RWPE2 (cell line): ENCODE data around the gene PRR7.

Experiments used
- ATAC-seq: fragments of 200-7000 bp; cut with Tn5 transposase; 3 replicates; pipeline ENCODE4 v1.9.1; 2021; ENCODE audit warnings: low read depth
- DNase-seq: peaks from one replicate; pipeline ENCODE4 v3.0.0-alpha.2; 2020; ENCODE audit warnings: low spot score
- H3K27ac ChIP-seq: fragments of 450-650 bp; 2 replicates; pipeline ENCODE4 v1.5.1; 2017; ENCODE audit warnings: mild to moderate bottlenecking; ENCODE audit not compliant: poor library complexity, severe bottlenecking
- H3K27me3 ChIP-seq: fragments of 250-450 bp; sonication (Bioruptor Pico); 2 replicates; pipeline ENCODE4 v1.5.1; 2021; ENCODE audit warnings: mild to moderate bottlenecking, moderate library complexity; ENCODE audit not compliant: insufficient read depth, poor library complexity, severe bottlenecking
- H3K36me3 ChIP-seq: fragments of 250-450 bp; sonication (Bioruptor Pico); 2 replicates; pipeline ENCODE4 v1.5.1; 2020; ENCODE audit warnings: low read depth, mild to moderate bottlenecking, moderate library complexity
- H3K4me1 ChIP-seq: fragments of 250-450 bp; sonication (Bioruptor Pico); 2 replicates; pipeline ENCODE4 v1.5.1; 2021; ENCODE audit warnings: mild to moderate bottlenecking, moderate library complexity; ENCODE audit not compliant: insufficient read depth, poor library complexity, severe bottlenecking
- H3K4me3 ChIP-seq: fragments of 250-450 bp; sonication (Bioruptor Pico); 2 replicates; pipeline ENCODE4 v1.5.1; 2021; ENCODE audit warnings: mild to moderate bottlenecking, moderate library complexity; ENCODE audit not compliant: severe bottlenecking
- H3K9me3 ChIP-seq: fragments of 250-450 bp; sonication (Bioruptor Pico); 2 replicates; pipeline ENCODE4 v1.5.1; 2021; ENCODE audit warnings: mild to moderate bottlenecking, moderate library complexity; ENCODE audit not compliant: severe bottlenecking
- CTCF ChIP-seq: fragments of 450-650 bp; IDR thresholded peaks from one replicate; pipeline ENCODE4 v1.5.1; 2017; ENCODE audit warnings: mild to moderate bottlenecking, moderate library complexity; ENCODE audit not compliant: poor library complexity, severe bottlenecking

PRR7 gene

GRCh38 chr5:177479774-177480173 lies 33.2 kb downstream of the PRR7 start:
- Histone ChIP-seq H3K4me3 (no peak overlapping the region), H3K27me3 (no peaks in the 10 kb centered on the region), H3K27ac (peak overlapping the region; percentile 3), H3K4me1 (peaks cover 9% of the 10 kb centered on the region), H3K36me3 (peaks cover 11% of the 10 kb centered on the region), H3K9me3 (no peaks in the 10 kb centered on the region)
- no peak for DNase-seq
- TF ChIP-seq CTCF, result no peak
- ATAC-seq, result peak; percentile 0; the same call in 2 of the 3 replicates

DNA sequence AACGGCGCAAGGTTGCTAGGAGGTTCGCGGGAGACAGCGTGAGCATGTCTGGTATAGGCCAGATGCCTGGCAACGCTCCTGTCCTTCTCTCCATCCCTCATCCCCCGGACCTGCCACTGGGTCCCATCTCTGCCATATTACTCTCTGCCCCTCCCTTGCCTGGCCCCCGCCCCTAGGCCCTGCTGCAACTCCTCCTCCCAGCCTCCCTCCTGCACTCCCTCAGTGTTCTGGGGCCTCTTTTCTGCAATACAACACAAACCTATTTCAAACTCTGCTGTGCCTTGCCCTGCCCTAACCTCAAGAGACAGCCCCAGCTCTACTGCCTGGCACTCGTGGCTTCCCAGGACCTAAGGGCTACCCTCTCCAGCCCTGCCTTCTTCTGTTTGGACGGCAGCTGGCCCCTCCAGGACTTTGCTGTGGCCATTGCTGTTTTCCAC lies 35.8 kb downstream of the PRR7 start:
- no peak for DNase-seq
- peaks cover 29% of the 10 kb centered on the region for H3K36me3 ChIP-seq
- no peak overlapping the region for H3K4me3 ChIP-seq
- no peaks in the 10 kb centered on the region for H3K9me3 ChIP-seq
- H3K27ac ChIP-seq, result no peak overlapping the region
- TF ChIP-seq CTCF, result no peak
- H3K27me3 ChIP-seq, result no peaks in the 10 kb centered on the region
- ATAC-seq, result peak; percentile 3
- H3K4me1 ChIP-seq, result peaks cover 9% of the 10 kb centered on the region

GRCh38 chr5:177483042-177483441 lies 36.4 kb downstream of the PRR7 start:
- Histone ChIP-seq H3K36me3 (peaks cover 36% of the 10 kb centered on the region), H3K4me3 (no peak overlapping the region), H3K27ac (no peak overlapping the region), H3K4me1 (peaks cover 9% of the 10 kb centered on the region), H3K9me3 (no peaks in the 10 kb centered on the region), H3K27me3 (no peaks in the 10 kb centered on the region)
- TF ChIP-seq CTCF, result no peak
- no peak for ATAC-seq
- DNase-seq, result no peak

- Histone ChIP-seq H3K36me3 (peaks cover 48% of the 10 kb centered on the region), H3K9me3 (no peaks in the 10 kb centered on the region), H3K4me3 (no peak overlapping the region), H3K4me1 (peaks cover under 1% of the 10 kb centered on the region), H3K27me3 (no peaks in the 10 kb centered on the region), H3K27ac (no peak overlapping the region)
- no peak for DNase-seq
- peak; percentile 3 for ATAC-seq
- no peak for TF ChIP-seq CTCF
These were observed 37.6 kb downstream of the PRR7 start for GRCh38 chr5:177483994-177484901.
